ENCODE data around the gene CCSER2.

Gene CCSER2

DNA sequence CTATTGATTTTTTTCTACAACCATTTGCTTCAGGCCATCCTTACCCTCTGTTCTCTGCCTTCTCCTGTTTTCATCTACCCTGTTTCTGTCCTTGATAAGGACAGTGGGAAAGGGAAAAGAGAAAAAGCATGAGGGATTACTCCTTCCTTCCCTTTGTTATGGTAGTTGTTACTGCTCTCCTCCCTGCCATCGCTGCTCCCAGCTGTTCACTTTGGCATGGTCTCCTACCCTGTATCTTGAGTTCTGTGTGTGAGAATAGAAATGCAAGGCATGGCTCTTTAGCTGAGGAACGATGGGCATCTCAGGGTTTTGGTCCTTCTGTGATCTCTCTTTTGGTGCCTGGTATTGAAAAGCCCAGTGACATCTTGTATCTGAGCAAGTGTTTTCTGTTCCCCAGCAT lies 6.4 kb downstream of the CCSER2 start:
- no peak overlapping the region for H3K4me3 ChIP-seq (ENCODE audit: low read depth in 1 of 2, low read length in 2 of 2)
- no peak overlapping the region for H3K27ac ChIP-seq (ENCODE audit: low read depth, low read length)
- no peaks in the 10 kb centered on the region for H3K36me3 ChIP-seq (ENCODE audit: control insufficient read depth in 1 of 2, insufficient read depth in 2 of 2, low read length in 2 of 2)
- peaks cover 22 to 32% of the 10 kb centered on the region in 2 donors for H3K4me1 ChIP-seq (ENCODE audit: control insufficient read depth in 1 of 2, insufficient read depth in 2 of 2, low read length in 2 of 2)
- no peak overlapping the region for H3K9ac ChIP-seq (ENCODE audit: low read depth in 1 of 2, low read length in 2 of 2)
- H3K9me3 ChIP-seq (ENCODE audit: control insufficient read depth in 1 of 2, low read length in 2 of 2), result no peaks in the 10 kb centered on the region
- no peaks in the 10 kb centered on the region for H3K27me3 ChIP-seq (ENCODE audit: control insufficient read depth in 1 of 2, insufficient read depth in 2 of 2, low read length in 2 of 2)

DNA sequence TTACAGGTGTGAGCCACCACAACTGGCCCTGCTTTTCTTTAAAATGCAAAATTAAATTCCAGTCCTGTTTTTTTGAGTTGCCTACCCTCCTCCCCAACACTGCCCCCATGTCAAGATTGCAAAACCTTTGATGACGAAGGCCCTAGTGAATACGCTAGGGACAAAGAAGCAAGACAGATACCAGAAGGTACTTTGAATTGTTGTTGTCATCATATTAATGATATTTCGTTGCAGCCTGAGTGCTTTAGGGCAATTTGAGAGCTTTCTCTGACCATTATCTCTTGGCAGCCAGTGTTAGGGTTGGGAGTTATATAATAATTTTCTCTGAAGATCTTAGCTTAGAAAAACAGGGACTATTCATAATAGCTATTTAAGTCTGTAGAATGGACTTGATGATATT lies 7.1 kb downstream of the CCSER2 start:
- H3K4me1 ChIP-seq (ENCODE audit: control insufficient read depth in 1 of 2, insufficient read depth in 2 of 2, low read length in 2 of 2), result peaks cover 16 to 32% of the 10 kb centered on the region in 2 donors
- no peaks in the 10 kb centered on the region for H3K9me3 ChIP-seq (ENCODE audit: control insufficient read depth in 1 of 2, low read length in 2 of 2)
- no peaks in the 10 kb centered on the region for H3K27me3 ChIP-seq (ENCODE audit: control insufficient read depth in 1 of 2, insufficient read depth in 2 of 2, low read length in 2 of 2)
- H3K4me3 ChIP-seq (ENCODE audit: low read depth in 1 of 2, low read length in 2 of 2), result no peak overlapping the region
- H3K36me3 ChIP-seq (ENCODE audit: control insufficient read depth in 1 of 2, insufficient read depth in 2 of 2, low read length in 2 of 2), result no peaks in the 10 kb centered on the region
- H3K9ac ChIP-seq (ENCODE audit: low read depth in 1 of 2, low read length in 2 of 2), result no peak overlapping the region
- no peak overlapping the region for H3K27ac ChIP-seq (ENCODE audit: low read depth, low read length)

DNA sequence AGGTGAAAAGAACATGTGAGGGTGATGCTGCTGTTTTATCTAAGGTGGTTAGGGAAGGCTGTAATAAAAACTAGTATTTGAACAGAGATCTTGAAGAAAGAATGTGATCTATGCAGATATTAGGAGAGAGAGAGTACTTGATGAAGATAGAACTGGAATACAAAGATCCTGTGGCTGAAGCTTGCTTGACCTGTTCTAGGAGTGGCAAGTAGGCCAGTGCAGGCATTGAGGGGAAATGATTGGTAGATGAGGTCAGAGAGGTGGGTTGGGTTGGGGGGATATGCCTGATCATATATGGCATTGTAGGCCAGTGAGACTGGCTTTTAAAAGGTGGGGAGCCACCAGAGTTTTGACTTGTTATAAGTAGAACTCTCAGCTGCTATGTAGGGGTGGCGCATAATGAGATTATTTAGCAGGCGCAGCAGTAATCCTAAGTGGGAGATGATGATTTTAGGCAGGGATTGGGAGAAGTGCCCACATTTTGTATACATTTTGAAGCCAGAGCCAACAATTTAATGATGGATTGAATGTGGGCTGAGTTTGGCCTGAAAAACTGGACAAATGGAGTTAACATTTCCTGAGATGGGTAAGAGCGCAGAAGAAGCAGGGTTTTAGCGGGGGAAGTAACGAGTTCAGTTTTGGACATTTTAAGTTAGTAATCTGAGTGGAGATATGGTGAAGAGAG lies 8.2 kb downstream of the CCSER2 start:
- H3K9ac ChIP-seq (ENCODE audit: low read depth in 1 of 2, low read length in 2 of 2), result no peak overlapping the region
- H3K4me1 ChIP-seq (ENCODE audit: control insufficient read depth in 1 of 2, insufficient read depth in 2 of 2, low read length in 2 of 2), result peaks cover 18 to 27% of the 10 kb centered on the region in 2 donors
- no peak overlapping the region for H3K27ac ChIP-seq (ENCODE audit: low read depth, low read length)
- H3K27me3 ChIP-seq (ENCODE audit: control insufficient read depth in 1 of 2, insufficient read depth in 2 of 2, low read length in 2 of 2), result no peaks in the 10 kb centered on the region
- no peaks in the 10 kb centered on the region for H3K9me3 ChIP-seq (ENCODE audit: control insufficient read depth in 1 of 2, low read length in 2 of 2)
- H3K36me3 ChIP-seq (ENCODE audit: control insufficient read depth in 1 of 2, insufficient read depth in 2 of 2, low read length in 2 of 2), result no peaks in the 10 kb centered on the region
- H3K4me3 ChIP-seq (ENCODE audit: low read depth in 1 of 2, low read length in 2 of 2), result no peak overlapping the region

DNA sequence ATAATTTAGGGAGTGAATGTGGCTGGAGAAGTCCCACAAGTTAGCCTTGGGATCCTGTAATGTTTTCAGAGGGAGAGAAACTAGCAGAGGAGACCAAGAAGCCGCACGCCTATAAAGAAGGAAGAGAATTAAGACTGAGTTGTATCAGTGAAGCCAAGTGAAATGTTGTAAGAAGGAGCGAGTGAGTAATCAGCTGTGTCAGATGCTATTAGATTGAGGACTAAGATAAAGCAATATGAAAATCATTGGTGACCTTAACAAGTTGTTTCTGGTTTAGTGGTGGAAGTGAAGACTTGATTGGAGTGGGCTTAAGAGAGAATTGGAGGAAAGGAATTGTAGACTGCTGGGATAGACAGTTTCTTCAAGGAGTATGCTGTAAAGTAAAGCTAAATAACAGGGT lies 8.8 kb downstream of the CCSER2 start:
- Histone ChIP-seq H3K9me3 (ENCODE audit: control insufficient read depth in 1 of 2, low read length in 2 of 2) (no peaks in the 10 kb centered on the region), H3K36me3 (ENCODE audit: control insufficient read depth in 1 of 2, insufficient read depth in 2 of 2, low read length in 2 of 2) (no peaks in the 10 kb centered on the region), H3K9ac (ENCODE audit: low read depth in 1 of 2, low read length in 2 of 2) (no peak overlapping the region), H3K27me3 (ENCODE audit: control insufficient read depth in 1 of 2, insufficient read depth in 2 of 2, low read length in 2 of 2) (no peaks in the 10 kb centered on the region), H3K4me3 (ENCODE audit: low read depth in 1 of 2, low read length in 2 of 2) (no peak overlapping the region), H3K4me1 (ENCODE audit: control insufficient read depth in 1 of 2, insufficient read depth in 2 of 2, low read length in 2 of 2) (peaks cover 22 to 31% of the 10 kb centered on the region in 2 donors), H3K27ac (ENCODE audit: low read depth, low read length) (no peak overlapping the region)

DNA sequence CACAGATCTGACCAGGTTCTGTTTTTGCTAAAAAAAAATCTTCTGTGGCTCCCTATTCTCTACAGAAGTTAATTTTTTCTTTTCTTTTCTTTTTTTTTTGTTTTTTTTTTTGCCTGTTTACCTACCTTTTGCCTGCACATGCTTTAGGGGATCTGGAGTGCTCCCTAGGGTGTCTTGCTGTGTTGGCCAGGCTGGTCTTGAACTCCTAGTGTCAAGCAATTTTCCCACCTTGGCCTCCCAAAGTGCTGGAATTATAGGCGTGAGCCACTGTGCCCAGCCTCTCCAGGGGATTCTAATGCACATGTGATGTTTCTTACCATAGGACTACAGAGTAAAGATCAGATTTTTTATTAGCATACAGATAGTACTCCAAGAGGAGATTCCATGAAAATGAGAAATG lies 10.6 kb downstream of the CCSER2 start:
- Histone ChIP-seq H3K9ac (ENCODE audit: low read depth in 1 of 2, low read length in 2 of 2) (no peak overlapping the region), H3K9me3 (ENCODE audit: control insufficient read depth in 1 of 2, low read length in 2 of 2) (no peaks in the 10 kb centered on the region), H3K4me3 (ENCODE audit: low read depth in 1 of 2, low read length in 2 of 2) (no peak overlapping the region), H3K27me3 (ENCODE audit: control insufficient read depth in 1 of 2, insufficient read depth in 2 of 2, low read length in 2 of 2) (no peaks in the 10 kb centered on the region), H3K27ac (ENCODE audit: low read depth, low read length) (no peak overlapping the region), H3K36me3 (ENCODE audit: control insufficient read depth in 1 of 2, insufficient read depth in 2 of 2, low read length in 2 of 2) (no peaks in the 10 kb centered on the region), H3K4me1 (ENCODE audit: control insufficient read depth in 1 of 2, insufficient read depth in 2 of 2, low read length in 2 of 2) (peaks cover 23 to 38% of the 10 kb centered on the region in 2 donors)

DNA sequence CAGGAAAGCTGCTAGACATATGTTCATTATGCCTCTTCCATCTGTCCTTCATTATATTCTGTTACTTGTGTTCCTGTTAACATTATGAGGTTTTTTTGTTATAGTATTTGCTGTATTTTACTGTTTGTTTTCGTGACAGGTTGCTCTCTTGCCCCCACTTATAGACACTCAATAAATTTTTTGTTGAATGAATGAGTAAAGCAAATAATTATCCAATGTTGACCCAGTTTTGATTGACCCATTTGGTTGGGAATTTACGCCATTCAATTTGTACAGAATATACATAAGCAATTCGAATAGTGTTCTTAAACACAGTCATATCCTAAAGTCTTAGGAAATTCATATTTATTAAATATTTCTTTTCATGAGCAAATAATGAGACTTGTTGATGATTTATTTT lies 11.8 kb downstream of the CCSER2 start:
- Histone ChIP-seq H3K27me3 (ENCODE audit: control insufficient read depth in 1 of 2, insufficient read depth in 2 of 2, low read length in 2 of 2) (no peaks in the 10 kb centered on the region), H3K36me3 (ENCODE audit: control insufficient read depth in 1 of 2, insufficient read depth in 2 of 2, low read length in 2 of 2) (no peaks in the 10 kb centered on the region), H3K9ac (ENCODE audit: low read depth in 1 of 2, low read length in 2 of 2) (no peak overlapping the region), H3K9me3 (ENCODE audit: control insufficient read depth in 1 of 2, low read length in 2 of 2) (no peaks in the 10 kb centered on the region), H3K4me1 (ENCODE audit: control insufficient read depth in 1 of 2, insufficient read depth in 2 of 2, low read length in 2 of 2) (peaks cover 29 to 40% of the 10 kb centered on the region in 2 donors), H3K27ac (ENCODE audit: low read depth, low read length) (no peak overlapping the region), H3K4me3 (ENCODE audit: low read depth in 1 of 2, low read length in 2 of 2) (no peak overlapping the region)

DNA sequence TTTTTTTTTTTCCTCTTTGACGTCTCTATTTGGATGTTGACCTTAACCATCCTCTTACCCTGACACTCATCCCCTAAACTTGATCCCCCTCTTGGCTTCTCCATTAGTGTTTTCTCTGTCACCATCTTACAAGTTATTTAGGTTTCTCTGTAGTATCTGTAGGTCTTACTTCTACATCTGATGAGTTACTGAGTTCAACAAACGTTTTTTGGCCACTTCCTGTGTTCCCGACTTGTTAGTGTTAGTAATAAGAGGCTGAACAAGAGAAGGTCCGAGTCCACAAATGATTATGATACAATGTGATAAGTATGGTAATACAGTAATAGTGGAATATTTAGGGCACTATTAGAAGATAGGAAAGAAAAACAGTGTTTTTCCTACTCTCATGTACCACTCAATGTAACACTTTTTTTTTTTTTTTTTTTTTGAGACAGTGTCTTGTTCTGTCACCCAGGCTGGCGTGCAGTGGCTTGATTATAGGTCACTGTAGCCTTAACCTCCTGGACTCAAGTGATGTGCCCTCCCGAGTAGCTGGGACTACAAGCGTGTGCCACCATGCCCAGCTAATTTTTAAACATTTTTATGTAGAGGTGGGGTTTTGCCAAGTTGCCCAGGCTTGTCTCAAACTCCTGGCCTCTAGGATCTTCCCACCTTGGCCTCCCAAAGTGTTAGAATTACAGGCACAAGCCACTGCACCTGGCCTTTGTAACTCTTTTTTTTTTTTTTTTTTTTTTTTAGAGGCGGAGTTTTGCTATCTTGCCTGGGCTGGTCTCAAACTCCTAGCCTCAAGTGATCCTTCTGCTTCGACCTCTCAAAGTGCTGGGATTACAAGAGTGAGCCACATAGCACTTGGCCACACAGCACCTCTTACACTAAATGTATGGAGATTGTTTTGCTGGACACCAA lies 12.5 kb downstream of the CCSER2 start:
- Histone ChIP-seq H3K9ac (ENCODE audit: low read depth in 1 of 2, low read length in 2 of 2) (no peak overlapping the region), H3K27ac (ENCODE audit: low read depth, low read length) (peak overlapping the region; percentile 46), H3K4me3 (ENCODE audit: low read depth in 1 of 2, low read length in 2 of 2) (peak overlapping the region in 1 of 2 donors; percentile 25), H3K9me3 (ENCODE audit: control insufficient read depth in 1 of 2, low read length in 2 of 2) (no peaks in the 10 kb centered on the region), H3K4me1 (ENCODE audit: control insufficient read depth in 1 of 2, insufficient read depth in 2 of 2, low read length in 2 of 2) (peaks cover 29 to 41% of the 10 kb centered on the region in 2 donors), H3K27me3 (ENCODE audit: control insufficient read depth in 1 of 2, insufficient read depth in 2 of 2, low read length in 2 of 2) (no peaks in the 10 kb centered on the region), H3K36me3 (ENCODE audit: control insufficient read depth in 1 of 2, insufficient read depth in 2 of 2, low read length in 2 of 2) (no peaks in the 10 kb centered on the region)

DNA sequence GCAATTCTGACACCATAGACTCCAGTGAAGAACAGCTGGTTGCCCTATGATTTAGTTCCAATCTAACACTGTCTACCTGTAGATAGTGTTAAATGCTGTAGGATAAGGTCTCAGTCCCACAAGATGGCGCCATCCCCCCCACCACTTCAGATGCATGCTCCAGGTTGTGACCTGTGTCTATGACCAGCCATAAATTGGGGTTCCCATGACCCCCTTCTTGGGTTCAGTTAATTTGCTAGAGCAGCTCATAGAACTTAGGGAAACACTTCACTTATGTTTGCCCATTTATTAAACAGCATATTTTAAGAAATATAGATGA lies 13.1 kb downstream of the CCSER2 start:
- Histone ChIP-seq H3K4me1 (ENCODE audit: control insufficient read depth in 1 of 2, insufficient read depth in 2 of 2, low read length in 2 of 2) (peaks cover 29 to 41% of the 10 kb centered on the region in 2 donors), H3K36me3 (ENCODE audit: control insufficient read depth in 1 of 2, insufficient read depth in 2 of 2, low read length in 2 of 2) (no peaks in the 10 kb centered on the region), H3K9ac (ENCODE audit: low read depth in 1 of 2, low read length in 2 of 2) (no peak overlapping the region), H3K27ac (ENCODE audit: low read depth, low read length) (peak overlapping the region; percentile 46), H3K27me3 (ENCODE audit: control insufficient read depth in 1 of 2, insufficient read depth in 2 of 2, low read length in 2 of 2) (no peaks in the 10 kb centered on the region), H3K9me3 (ENCODE audit: control insufficient read depth in 1 of 2, low read length in 2 of 2) (no peaks in the 10 kb centered on the region), H3K4me3 (ENCODE audit: low read depth in 1 of 2, low read length in 2 of 2) (peak overlapping the region in 1 of 2 donors; percentile 25)

DNA sequence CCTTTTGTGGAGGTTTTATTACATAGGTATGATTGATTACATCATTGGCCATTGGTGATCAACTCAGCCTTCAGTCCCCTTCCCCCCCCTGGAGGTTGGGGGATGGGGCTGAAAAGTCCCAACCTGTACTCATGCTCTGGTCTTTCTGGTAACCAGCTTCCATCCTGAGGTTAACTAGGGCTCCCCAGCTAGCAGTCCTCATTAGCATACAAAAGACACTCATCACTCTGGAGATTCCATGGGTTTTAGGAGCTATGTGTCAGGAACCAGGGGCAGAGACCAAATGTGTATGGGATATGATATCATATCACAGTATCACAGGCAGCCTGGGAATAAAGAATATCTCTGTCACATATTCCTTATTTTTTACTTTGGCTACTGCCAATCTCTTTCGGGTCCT lies 13.6 kb downstream of the CCSER2 start:
- H3K9ac ChIP-seq (ENCODE audit: low read depth in 1 of 2, low read length in 2 of 2), result no peak overlapping the region
- H3K36me3 ChIP-seq (ENCODE audit: control insufficient read depth in 1 of 2, insufficient read depth in 2 of 2, low read length in 2 of 2), result no peaks in the 10 kb centered on the region
- peak overlapping the region; percentile 26 for H3K27ac ChIP-seq (ENCODE audit: low read depth, low read length)
- peak overlapping the region in 1 of 2 donors; percentile 2 for H3K4me3 ChIP-seq (ENCODE audit: low read depth in 1 of 2, low read length in 2 of 2)
- peaks cover 29 to 36% of the 10 kb centered on the region in 2 donors for H3K4me1 ChIP-seq (ENCODE audit: control insufficient read depth in 1 of 2, insufficient read depth in 2 of 2, low read length in 2 of 2)
- no peaks in the 10 kb centered on the region for H3K27me3 ChIP-seq (ENCODE audit: control insufficient read depth in 1 of 2, insufficient read depth in 2 of 2, low read length in 2 of 2)
- no peaks in the 10 kb centered on the region for H3K9me3 ChIP-seq (ENCODE audit: control insufficient read depth in 1 of 2, low read length in 2 of 2)

DNA sequence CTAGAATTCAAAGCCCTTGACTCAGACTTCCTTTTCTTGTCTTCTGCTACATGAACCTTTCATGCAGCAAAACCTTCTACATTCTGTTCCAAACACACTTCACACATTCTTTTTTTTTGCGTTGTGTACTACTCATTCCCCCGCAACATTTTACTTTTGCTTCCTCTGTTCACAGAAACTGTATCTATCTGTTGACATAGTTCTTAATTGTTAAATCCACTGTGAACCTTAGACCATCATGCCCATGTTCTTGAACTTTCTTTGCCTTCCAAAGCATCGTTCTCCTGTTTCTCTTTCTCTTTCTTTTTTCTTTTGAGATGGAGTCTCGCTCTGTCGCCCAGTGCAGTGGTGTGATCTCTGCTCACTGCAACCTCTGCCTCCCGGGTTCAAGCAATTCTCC lies 14.2 kb downstream of the CCSER2 start:
- H3K4me3 ChIP-seq (ENCODE audit: low read depth in 1 of 2, low read length in 2 of 2), result peak overlapping the region in 1 of 2 donors; percentile 2
- no peak overlapping the region for H3K9ac ChIP-seq (ENCODE audit: low read depth in 1 of 2, low read length in 2 of 2)
- H3K4me1 ChIP-seq (ENCODE audit: control insufficient read depth in 1 of 2, insufficient read depth in 2 of 2, low read length in 2 of 2), result peaks cover 29 to 33% of the 10 kb centered on the region in 2 donors
- H3K27ac ChIP-seq (ENCODE audit: low read depth, low read length), result peak overlapping the region; percentile 26
- H3K36me3 ChIP-seq (ENCODE audit: control insufficient read depth in 1 of 2, insufficient read depth in 2 of 2, low read length in 2 of 2), result no peaks in the 10 kb centered on the region
- H3K27me3 ChIP-seq (ENCODE audit: control insufficient read depth in 1 of 2, insufficient read depth in 2 of 2, low read length in 2 of 2), result no peaks in the 10 kb centered on the region
- H3K9me3 ChIP-seq (ENCODE audit: control insufficient read depth in 1 of 2, low read length in 2 of 2), result no peaks in the 10 kb centered on the region
